H9 (cell line): Measurements from ENCODE around the gene TBL3. TPM values are rescaled to one million over a fixed set of nuclear protein-coding genes. Genes with fewer than 3 reads are reported as not detected.

Experiments used
- DNase-seq: peaks from one replicate; pipeline ENCODE4 v3.0.0-alpha.2; 2017
- H2AFZ ChIP-seq: one replicate; pipeline ENCODE4 v1.6.1; 2013; ENCODE audit warnings: mild to moderate bottlenecking, low read length, control low read depth, moderate library complexity
- H2AK5ac ChIP-seq: 2 replicates; pipeline ENCODE4 v1.6.1; 2013; ENCODE audit warnings: low read length, control low read depth, mixed read lengths; ENCODE audit not compliant: insufficient read length
- H2BK120ac ChIP-seq: one replicate; pipeline ENCODE4 v1.6.1; 2013; ENCODE audit warnings: low read depth, mild to moderate bottlenecking, low read length, control low read depth, inconsistent platforms; ENCODE audit not compliant: poor library complexity, severe bottlenecking
- H2BK12ac ChIP-seq: 2 replicates; pipeline ENCODE4 v1.6.1; 2013; ENCODE audit warnings: low read length, control low read depth, mixed read lengths, low read depth; ENCODE audit not compliant: insufficient read length
- H2BK15ac ChIP-seq: 2 replicates; pipeline ENCODE4 v1.6.1; 2013; ENCODE audit warnings: low read depth, low read length, control low read depth
- H2BK20ac ChIP-seq: one replicate; pipeline ENCODE4 v1.6.1; 2013; ENCODE audit warnings: low read depth, mild to moderate bottlenecking, low read length, control low read depth, inconsistent platforms; ENCODE audit not compliant: poor library complexity, severe bottlenecking
- H2BK5ac ChIP-seq: 2 replicates; pipeline ENCODE4 v1.6.1; 2013; ENCODE audit warnings: low read length, control low read depth, mixed read lengths; ENCODE audit not compliant: insufficient read length
- H3K14ac ChIP-seq: 2 replicates; pipeline ENCODE4 v1.6.1; 2013; ENCODE audit warnings: low read length, control low read depth; ENCODE audit not compliant: insufficient read depth
- H3K18ac ChIP-seq: 2 replicates; pipeline ENCODE4 v1.6.1; 2013; ENCODE audit warnings: low read depth, mild to moderate bottlenecking, mixed read lengths, low read length, control low read depth; ENCODE audit not compliant: insufficient read length
- H3K23ac ChIP-seq: 2 replicates; pipeline ENCODE4 v1.6.1; 2013; ENCODE audit warnings: low read length, control low read depth, mixed read lengths, low read depth; ENCODE audit not compliant: insufficient read length
- H3K23me2 ChIP-seq: 2 replicates; pipeline ENCODE4 v1.6.1; 2013; ENCODE audit warnings: low read depth, mild to moderate bottlenecking, mixed read lengths, low read length, control low read depth; ENCODE audit not compliant: insufficient read length, poor library complexity, severe bottlenecking
- H3K27ac ChIP-seq: 2 replicates; pipeline ENCODE4 v1.5.1; 2013; ENCODE audit warnings: low read length, control low read depth, mixed read lengths, low read depth; ENCODE audit not compliant: insufficient read length
- H3K27me3 ChIP-seq: 2 replicates; pipeline ENCODE4 v1.6.1; 2013; ENCODE audit warnings: low read length, control low read depth, inconsistent platforms; ENCODE audit not compliant: insufficient read depth
- H3K4ac ChIP-seq: 2 replicates; pipeline ENCODE4 v1.6.1; 2013; ENCODE audit warnings: low read depth, mild to moderate bottlenecking, control low read depth, inconsistent platforms, low read length, moderate library complexity
- H3K4me1 ChIP-seq: 2 replicates; pipeline ENCODE4 v1.6.1; 2013; ENCODE audit warnings: low read length, control low read depth, inconsistent platforms; ENCODE audit not compliant: insufficient read depth
- H3K4me2 ChIP-seq: 2 replicates; pipeline ENCODE4 v1.6.1; 2013; ENCODE audit warnings: low read length, control low read depth, mixed read lengths; ENCODE audit not compliant: insufficient read length, insufficient read depth
- H3K56ac ChIP-seq: 2 replicates; pipeline ENCODE4 v1.6.1; 2013; ENCODE audit warnings: low read depth, mild to moderate bottlenecking, mixed read lengths, low read length, control low read depth; ENCODE audit not compliant: insufficient read length
- H3K79me1 ChIP-seq: 2 replicates; pipeline ENCODE4 v1.6.1; 2013; ENCODE audit warnings: low read depth, mild to moderate bottlenecking, moderate library complexity, low read length, control low read depth, inconsistent platforms; ENCODE audit not compliant: insufficient read depth, poor library complexity, severe bottlenecking
- H3K79me2 ChIP-seq: 2 replicates; pipeline ENCODE4 v1.6.1; 2013; ENCODE audit warnings: low read length, control low read depth, inconsistent platforms; ENCODE audit not compliant: insufficient read depth
- H3K9ac ChIP-seq: 2 replicates; pipeline ENCODE4 v1.6.1; 2013; ENCODE audit warnings: low read length, control low read depth, mixed read lengths; ENCODE audit not compliant: insufficient read length; ENCODE audit errors: extremely low read depth
- H3K9me3 ChIP-seq: one replicate; pipeline ENCODE4 v1.6.1; 2013; ENCODE audit warnings: low read depth, low read length, inconsistent platforms; ENCODE audit not compliant: control insufficient read depth
- H3T11ph ChIP-seq: one replicate; pipeline ENCODE4 v1.6.1; 2013; ENCODE audit warnings: mild to moderate bottlenecking, low read length, control low read depth, inconsistent platforms
- H4K20me1 ChIP-seq: one replicate; pipeline ENCODE4 v1.6.1; 2013; ENCODE audit not compliant: control insufficient read depth, insufficient read length, insufficient read depth
- H4K5ac ChIP-seq: 2 replicates; pipeline ENCODE4 v1.6.1; 2013; ENCODE audit warnings: low read depth, mild to moderate bottlenecking, mixed read lengths, low read length, control low read depth; ENCODE audit not compliant: insufficient read length
- H4K8ac ChIP-seq: replicated peaks from 2 replicates; pipeline ENCODE4 v1.6.1; 2013; ENCODE audit warnings: low read length, control low read depth, mixed read lengths, low read depth; ENCODE audit not compliant: insufficient read length
- H4K91ac ChIP-seq: 2 replicates; pipeline ENCODE4 v1.6.1; 2013; ENCODE audit warnings: low read depth, mild to moderate bottlenecking, moderate library complexity, mixed read lengths, low read length, control low read depth; ENCODE audit not compliant: insufficient read length
- H3K27ac Mint-ChIP-seq, 3 experiments: 2 replicates in 2 of 3; 3 replicates in 1 of 3; pipeline ENCODE4 v1.8.0; 2020 to 2021; ENCODE audit warnings: mixed read lengths in 3 of 3, mild to moderate bottlenecking in 1 of 3, moderate library complexity in 1 of 3
- H3K27me3 Mint-ChIP-seq: 2 replicates; pipeline ENCODE4 v1.8.0; 2021; ENCODE audit warnings: low read depth, mild to moderate bottlenecking, moderate library complexity, mixed read lengths
- H3K36me3 Mint-ChIP-seq, 3 experiments: 2 replicates in 2 of 3; 3 replicates in 1 of 3; pipeline ENCODE4 v1.8.0; 2020 to 2021; ENCODE audit warnings: low read depth in 3 of 3, mixed read lengths in 3 of 3; ENCODE audit not compliant: insufficient read depth in 1 of 3
- H3K4me1 Mint-ChIP-seq, 2 experiments: 2 replicates each; pipeline ENCODE4 v1.8.0; 2020; ENCODE audit warnings: mixed read lengths in 2 of 2
- H3K4me3 Mint-ChIP-seq, 2 experiments: 2 replicates in 1 of 2; 3 replicates in 1 of 2; pipeline ENCODE4 v1.8.0; 2020 to 2021; ENCODE audit warnings: mild to moderate bottlenecking in 2 of 2, mixed read lengths in 2 of 2, moderate library complexity in 1 of 2
- H3K9me3 Mint-ChIP-seq, 2 experiments: 2 replicates in 1 of 2; 3 replicates in 1 of 2; pipeline ENCODE4 v1.8.0; 2020; ENCODE audit warnings: mild to moderate bottlenecking in 2 of 2, mixed read lengths in 2 of 2, moderate library complexity in 1 of 2
- CTCF ChIP-seq: fragments of 200-600 bp; sonication (generic); conservative IDR thresholded peaks from 3 replicates; pipeline ENCODE4 v1.8.0; 2021; ENCODE audit warnings: antibody characterized with exemption, mild to moderate bottlenecking
- WGBS: extraction: QIAGEN DNeasy Blood & Tissue Kit; methylation state at CpG from one replicate; pipeline ENCODE4 v1.1.7; 2013; ENCODE audit warnings: missing lambda C conversion rate, low lambda C conversion rate, mixed read lengths; ENCODE audit not compliant: insufficient read length; ENCODE audit errors: extremely low coverage; 5-methylcytosine and 5-hydroxymethylcytosine counted together
- total RNA-seq: library from RNA; stranded (reverse); gene quantifications from 2 replicates; pipeline ENCODE4 v1.2.1, GENCODE V29; 2021

The TBL3 gene
- total RNA-seq, 1 experiment from 2014 or later = 54.0 TPM

DNA sequence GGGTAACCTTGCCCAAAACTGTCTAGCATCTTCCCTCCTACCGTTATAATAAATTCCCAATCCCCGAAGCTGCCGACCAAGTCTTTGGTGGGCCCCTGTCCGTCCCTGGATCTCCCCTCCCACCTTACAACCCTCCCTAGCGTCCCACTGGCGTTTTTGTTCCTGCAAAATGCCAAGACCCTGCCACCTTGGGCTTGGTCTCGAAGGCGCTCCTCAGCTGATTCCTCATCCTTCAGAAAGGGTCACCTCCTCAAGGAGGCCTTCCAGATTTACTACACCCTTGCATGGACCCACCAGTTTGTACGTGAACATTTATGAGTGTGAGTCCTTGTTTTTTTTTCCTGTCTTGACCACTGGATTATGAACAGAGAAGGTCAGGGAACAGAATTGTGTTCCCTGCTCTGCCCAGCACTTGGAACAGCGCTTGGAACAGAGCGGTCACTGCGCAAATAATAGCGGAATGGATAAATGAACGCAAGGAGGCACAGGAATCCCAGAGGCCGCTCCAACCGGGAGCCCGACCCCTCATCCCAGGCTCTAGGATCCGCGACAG lies 11.2 kb downstream of the TBL3 start:
- peak overlapping the region; percentile 52 to 75 for H3K4me3 Mint-ChIP-seq
- Histone ChIP-seq H3T11ph (no peak overlapping the region), H3K27ac (no peak overlapping the region), H3K9me3 (no peaks in the 10 kb centered on the region), H2BK120ac (no peak overlapping the region), H2BK20ac (no peak overlapping the region), H3K4me1 (no peaks in the 10 kb centered on the region), H2BK15ac (no peak overlapping the region), H3K18ac (no peak overlapping the region), H2AFZ (no peak overlapping the region), H3K14ac (no peak overlapping the region), H3K9ac (no peak overlapping the region), H3K79me2 (no peaks in the 10 kb centered on the region; the same call in 1 of the 2 replicates), H4K91ac (no peak overlapping the region), H3K4me2 (peak overlapping the region; percentile 16), H3K27me3 (peaks cover 22% of the 10 kb centered on the region), H3K23ac (no peak overlapping the region), H4K20me1 (peaks cover 2% of the 10 kb centered on the region), H2AK5ac (no peak overlapping the region), H3K79me1 (no peaks in the 10 kb centered on the region), H4K5ac (no peak overlapping the region), H2BK12ac (no peak overlapping the region), H3K56ac (no peak overlapping the region), H3K4ac (no peak overlapping the region), H4K8ac (no peak overlapping the region), H3K23me2 (peaks cover 24% of the 10 kb centered on the region), H2BK5ac (no peak overlapping the region)
- H3K27ac Mint-ChIP-seq = peak overlapping the region in 2 of 3 experiments; percentile 50 to 58; a peak in 2 of 7 replicates
- TF ChIP-seq CTCF = no peak
- no peak for DNase-seq
- no CpG with 5 or more reads among the region's 19 CpGs for WGBS
- H3K27me3 Mint-ChIP-seq = peaks cover 46% of the 10 kb centered on the region
- peaks cover 0 to 20% (median 18%) of the 10 kb centered on the region in 3 experiments for H3K36me3 Mint-ChIP-seq
- H3K9me3 Mint-ChIP-seq = no peaks in the 10 kb centered on the region
- peaks cover 19 to 26% of the 10 kb centered on the region in 2 experiments for H3K4me1 Mint-ChIP-seq
